Measurements from ENCODE around the gene GOLGA8J.
"Not testable (repeated sequence)": the region's sequence is repeated elsewhere in the genome, so short reads cannot be mapped to it uniquely, and the experiment has no call there.

Gene GOLGA8J

DNA sequence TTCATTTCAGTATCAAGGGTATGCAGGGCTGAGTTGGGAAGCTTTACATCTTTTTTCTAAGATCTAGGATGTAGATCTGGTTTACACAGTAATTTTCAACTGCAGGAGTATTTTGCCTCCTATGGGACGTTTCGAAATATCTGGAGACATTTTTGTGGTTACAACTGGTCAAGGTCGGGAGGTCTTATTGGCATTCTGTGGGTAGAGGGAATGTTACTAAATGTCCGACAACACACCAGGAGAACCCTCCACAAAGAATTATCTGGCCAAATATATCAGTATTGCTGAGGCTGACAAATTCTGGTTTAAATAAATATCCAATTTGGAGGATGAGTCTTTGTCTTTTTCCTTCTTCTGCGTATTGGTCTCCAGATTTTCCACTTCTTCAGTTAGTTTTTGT lies 1.9 kb upstream of the GOLGA8J start:
- DNase-seq (ENCODE audit: low spot score) = not testable (repeated sequence)

DNA sequence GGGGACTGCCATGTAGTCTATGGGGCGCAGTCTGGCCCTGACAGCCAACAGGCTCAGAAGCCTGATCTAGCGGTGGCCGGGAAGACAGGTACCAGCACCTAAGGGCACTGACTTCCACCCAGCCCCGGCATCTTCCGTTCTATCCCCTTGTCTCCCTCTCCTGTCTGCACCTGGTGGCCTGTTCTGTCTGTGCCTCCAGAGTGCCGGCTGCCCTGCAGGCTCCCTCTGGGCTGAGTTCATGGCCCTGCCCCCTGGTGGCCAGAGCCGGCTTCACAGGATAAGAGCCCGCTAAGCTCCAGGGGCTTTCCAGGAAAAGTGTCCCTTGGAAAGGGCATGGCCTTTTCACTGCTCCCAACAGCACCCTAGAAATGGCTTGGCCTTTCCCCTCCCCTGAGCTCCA lies 15.1 kb downstream of the GOLGA8J start:
- not testable (repeated sequence) for DNase-seq (ENCODE audit: low spot score)

DNA sequence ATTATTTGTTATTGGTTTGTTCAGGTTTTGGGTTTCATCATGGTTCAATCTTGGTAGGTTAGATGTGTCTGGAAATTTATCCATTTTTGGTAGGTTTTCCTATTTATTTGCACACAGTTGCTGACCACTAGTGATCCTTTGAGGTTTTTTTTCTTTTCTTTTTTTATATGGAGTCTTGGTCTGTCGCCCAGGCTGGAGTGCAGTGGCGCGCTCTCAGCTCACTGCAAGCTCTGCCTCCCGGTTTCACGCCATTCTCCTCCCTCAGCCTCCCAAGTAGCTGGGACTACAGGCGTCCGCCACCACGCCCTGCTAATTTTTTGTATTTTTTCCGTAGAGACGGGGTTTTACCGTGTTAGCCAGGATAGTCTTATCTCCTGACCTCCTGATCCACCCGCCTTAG lies 20.1 kb downstream of the GOLGA8J start:
- DNase-seq (ENCODE audit: low spot score) = not testable (repeated sequence)

DNA sequence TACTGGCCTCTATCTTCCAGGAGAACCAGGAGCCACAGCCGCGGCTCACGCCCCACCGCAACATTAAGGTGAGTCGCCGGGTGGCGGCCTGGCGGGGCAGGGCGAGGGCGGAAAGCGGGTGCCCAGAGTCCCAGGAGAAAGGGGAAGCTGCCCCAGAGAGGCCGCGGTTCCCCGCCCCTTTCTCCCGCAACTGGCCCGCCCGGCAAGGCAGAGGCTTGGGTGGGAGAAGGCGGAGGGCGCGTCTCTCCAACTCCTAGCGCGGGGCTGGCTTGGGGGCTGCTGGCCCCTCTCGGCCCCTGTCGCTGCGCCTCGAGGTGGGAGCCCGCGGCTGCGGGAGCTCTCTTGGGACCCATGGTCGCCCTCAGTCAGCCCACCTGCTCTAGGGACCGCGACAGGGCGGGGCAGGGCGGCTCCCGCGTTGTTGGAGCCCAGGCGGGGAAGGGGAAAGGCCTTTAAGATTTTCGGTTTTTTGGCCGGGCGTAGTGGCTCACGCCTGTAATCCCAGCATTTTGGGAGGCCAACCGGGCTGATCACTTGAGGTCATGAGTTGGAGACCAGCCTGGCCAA lies 21.3 kb downstream of the GOLGA8J start:
- DNase-seq (ENCODE audit: low spot score) = not testable (repeated sequence)

DNA sequence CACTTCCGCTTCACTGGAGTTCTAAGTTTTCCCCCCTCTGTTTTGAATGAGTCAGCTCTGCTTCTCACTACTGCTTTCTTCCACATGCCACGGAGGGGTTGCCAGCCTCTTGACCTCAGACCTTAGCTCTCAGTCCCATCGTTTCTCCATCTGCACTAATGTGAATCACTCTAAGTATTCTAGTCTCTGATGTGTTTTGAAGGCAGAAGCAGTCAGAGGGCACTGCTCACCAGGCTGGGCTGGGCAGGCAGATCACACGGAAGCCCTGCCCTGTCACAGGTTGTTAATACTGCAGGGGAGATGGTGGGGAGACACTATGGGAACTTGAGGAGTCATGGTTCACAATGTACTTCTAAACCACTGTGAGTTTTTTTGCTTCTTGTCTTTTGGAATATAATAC lies 27.8 kb downstream of the GOLGA8J start:
- DNase-seq (ENCODE audit: low spot score) = not testable (repeated sequence)

DNA sequence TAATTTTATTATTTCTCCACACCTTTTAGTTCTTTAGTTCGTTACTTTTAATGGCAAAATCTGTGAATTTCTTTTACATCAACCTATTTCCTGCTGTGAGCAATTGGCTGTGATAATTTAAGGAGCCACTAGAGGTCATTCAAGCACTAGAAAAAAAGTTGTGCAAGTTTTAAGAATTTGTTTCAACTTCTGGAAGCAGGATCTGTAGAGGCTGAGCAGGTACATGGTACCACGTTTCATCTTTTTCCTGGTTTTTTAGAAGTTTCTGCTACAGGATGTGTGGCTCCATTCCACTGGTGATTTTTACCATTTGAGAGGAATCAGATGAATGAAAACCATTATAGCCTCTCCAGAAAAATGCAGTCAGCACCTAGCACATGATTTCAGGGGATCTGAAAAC lies 47.3 kb downstream of the GOLGA8J start:
- DNase-seq (ENCODE audit: low spot score) = not testable (repeated sequence)

DNA sequence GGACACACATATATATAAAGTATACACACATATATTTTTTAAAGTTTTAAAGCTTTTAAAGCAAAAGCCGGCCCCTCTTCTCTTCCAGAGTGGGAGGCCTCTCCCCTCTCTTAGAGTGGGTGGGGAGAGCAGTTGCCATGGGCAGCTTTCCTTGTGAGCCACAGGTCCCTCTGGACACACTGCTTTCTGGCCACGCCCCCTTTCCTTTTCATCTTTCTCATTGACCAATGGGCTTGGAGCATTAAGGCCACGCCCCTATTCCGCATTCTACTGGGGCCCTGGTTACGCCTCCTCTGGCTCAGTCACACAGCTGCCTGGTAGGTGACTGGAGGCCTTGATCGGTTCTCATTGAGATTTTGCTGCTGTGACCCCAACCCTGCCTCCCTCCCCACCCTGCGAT lies 52.0 kb downstream of the GOLGA8J start, which contains the start of gene GOLGA8T:
TSS of gene GOLGA8T (plus strand) at position 301 of the 400 bp plus-strand sequence. CDS start at position 399, 98 bp downstream.
- not testable (repeated sequence) for DNase-seq (ENCODE audit: low spot score)
